ENCODE data around the gene NFIB. TPM values are rescaled to one million over a fixed set of nuclear protein-coding genes. Genes with fewer than 3 reads are reported as not detected.

NFIB gene
- total RNA-seq, 2 donors from 2014 or later, result 74.4 to 80.1 TPM

GRCh38 chr9:14322211-14323082 lies 8.5 kb upstream of the NFIB start:
- H3K36me3 ChIP-seq, result no peaks in the 10 kb centered on the region
- peak; percentile 91 for DNase-seq (ENCODE audit: low spot score)
- peak overlapping the region; percentile 60 to 80 for H3K4me3 ChIP-seq
- H3K4me1 ChIP-seq, result peaks cover 0 to 64% of the 10 kb centered on the region in 2 donors
- H3K27ac ChIP-seq, result peak overlapping the region; percentile 97 to 100
- no peaks in the 10 kb centered on the region for H3K27me3 ChIP-seq
- TF ChIP-seq, protein P1, sequence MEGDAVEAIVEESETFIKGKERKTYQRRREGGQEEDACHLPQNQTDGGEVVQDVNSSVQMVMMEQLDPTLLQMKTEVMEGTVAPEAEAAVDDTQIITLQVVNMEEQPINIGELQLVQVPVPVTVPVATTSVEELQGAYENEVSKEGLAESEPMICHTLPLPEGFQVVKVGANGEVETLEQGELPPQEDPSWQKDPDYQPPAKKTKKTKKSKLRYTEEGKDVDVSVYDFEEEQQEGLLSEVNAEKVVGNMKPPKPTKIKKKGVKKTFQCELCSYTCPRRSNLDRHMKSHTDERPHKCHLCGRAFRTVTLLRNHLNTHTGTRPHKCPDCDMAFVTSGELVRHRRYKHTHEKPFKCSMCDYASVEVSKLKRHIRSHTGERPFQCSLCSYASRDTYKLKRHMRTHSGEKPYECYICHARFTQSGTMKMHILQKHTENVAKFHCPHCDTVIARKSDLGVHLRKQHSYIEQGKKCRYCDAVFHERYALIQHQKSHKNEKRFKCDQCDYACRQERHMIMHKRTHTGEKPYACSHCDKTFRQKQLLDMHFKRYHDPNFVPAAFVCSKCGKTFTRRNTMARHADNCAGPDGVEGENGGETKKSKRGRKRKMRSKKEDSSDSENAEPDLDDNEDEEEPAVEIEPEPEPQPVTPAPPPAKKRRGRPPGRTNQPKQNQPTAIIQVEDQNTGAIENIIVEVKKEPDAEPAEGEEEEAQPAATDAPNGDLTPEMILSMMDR (IDR thresholded peaks at IDR 0.05), result peak in 1 of 2 donors; percentile 68
- H3K9me3 ChIP-seq, result no peaks in the 10 kb centered on the region

DNA sequence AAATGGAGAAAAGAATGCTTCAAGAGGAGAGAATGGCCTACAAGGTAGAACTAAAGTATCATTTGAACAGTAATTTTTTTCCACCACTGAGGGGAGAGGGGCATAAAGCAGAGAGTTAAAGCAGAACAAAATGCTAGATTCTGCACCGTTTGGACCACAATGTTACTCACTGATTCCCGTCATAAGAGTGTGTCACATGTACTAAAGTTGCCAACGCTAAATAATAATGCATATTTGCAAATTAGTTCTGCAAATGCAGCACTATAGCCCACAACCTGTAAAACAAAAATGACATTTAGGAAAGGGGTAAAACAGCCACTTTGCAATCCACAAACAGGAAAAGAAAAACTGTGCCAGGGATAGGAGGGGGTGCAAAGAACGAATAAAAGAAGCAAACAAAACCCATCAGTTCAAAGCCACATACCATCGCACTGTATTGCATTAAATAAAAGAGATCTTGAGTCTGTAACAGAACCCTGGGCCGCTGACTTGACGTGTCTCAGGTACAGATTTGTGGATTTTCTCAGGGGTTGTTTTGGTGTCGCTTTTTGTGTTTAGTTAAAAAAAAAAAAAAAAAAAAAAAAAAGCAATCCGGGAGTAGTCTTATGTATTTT lies 7.7 kb upstream of the NFIB start:
- Histone ChIP-seq H3K9me3 (no peaks in the 10 kb centered on the region), H3K4me3 (peak overlapping the region; percentile 60 to 80), H3K4me1 (peaks cover 0 to 64% of the 10 kb centered on the region in 2 donors), H3K27me3 (no peaks in the 10 kb centered on the region), H3K27ac (peak overlapping the region; percentile 97 to 100), H3K36me3 (no peaks in the 10 kb centered on the region)
- TF ChIP-seq, protein P1 (IDR thresholded peaks at IDR 0.05), result no peak
- DNase-seq (ENCODE audit: low spot score), result no peak

- H3K27ac ChIP-seq, result peak overlapping the region; percentile 97 to 100
- H3K36me3 ChIP-seq, result no peaks in the 10 kb centered on the region
- no peak for DNase-seq (ENCODE audit: low spot score)
- H3K9me3 ChIP-seq, result no peaks in the 10 kb centered on the region
- peak overlapping the region; percentile 60 to 80 for H3K4me3 ChIP-seq
- TF ChIP-seq, protein P1 (IDR thresholded peaks at IDR 0.05), result no peak
- no peaks in the 10 kb centered on the region for H3K27me3 ChIP-seq
- H3K4me1 ChIP-seq, result peaks cover 0 to 62% of the 10 kb centered on the region in 2 donors
These were observed 6.6 kb upstream of the NFIB start for GRCh38 chr9:14320271-14321181.

DNA sequence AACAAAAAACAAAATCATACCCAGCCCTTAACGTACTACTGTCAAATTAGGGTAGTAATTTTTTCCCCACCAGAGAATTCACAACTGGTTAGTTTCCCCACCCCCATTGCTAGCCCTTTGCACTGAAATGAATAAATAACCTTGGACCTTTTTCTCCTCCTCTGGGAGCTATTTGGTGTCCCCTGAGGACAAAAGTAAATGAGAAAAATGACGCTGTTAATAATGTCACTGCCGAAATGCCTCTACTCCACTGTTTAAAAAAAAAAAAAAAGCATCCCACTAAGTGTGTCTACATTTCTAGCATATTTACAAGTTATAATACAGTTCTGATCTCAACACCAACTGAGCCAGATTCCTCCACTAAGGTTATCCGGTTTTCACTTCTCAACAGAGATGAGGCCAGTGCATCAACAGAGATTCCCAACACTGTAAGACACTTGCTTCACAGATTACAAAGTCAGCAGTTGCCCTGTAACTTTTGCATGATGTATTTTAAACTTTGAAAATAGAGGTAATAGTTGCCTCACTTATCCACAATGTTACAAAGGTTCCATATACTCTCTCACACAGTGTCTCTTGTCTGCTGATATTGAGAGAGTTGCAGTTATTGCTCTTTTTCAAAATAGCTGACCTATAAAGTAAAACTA lies 5.1 kb upstream of the NFIB start:
- Histone ChIP-seq H3K36me3 (no peaks in the 10 kb centered on the region), H3K4me1 (peaks cover 0 to 62% of the 10 kb centered on the region in 2 donors), H3K27ac (peak overlapping the region; percentile 97 to 100), H3K9me3 (no peaks in the 10 kb centered on the region), H3K4me3 (peak overlapping the region in 1 of 2 donors; percentile 12), H3K27me3 (no peaks in the 10 kb centered on the region)
- DNase-seq (ENCODE audit: low spot score), result no peak
- TF ChIP-seq, protein P1 (IDR thresholded peaks at IDR 0.05), result no peak

DNA sequence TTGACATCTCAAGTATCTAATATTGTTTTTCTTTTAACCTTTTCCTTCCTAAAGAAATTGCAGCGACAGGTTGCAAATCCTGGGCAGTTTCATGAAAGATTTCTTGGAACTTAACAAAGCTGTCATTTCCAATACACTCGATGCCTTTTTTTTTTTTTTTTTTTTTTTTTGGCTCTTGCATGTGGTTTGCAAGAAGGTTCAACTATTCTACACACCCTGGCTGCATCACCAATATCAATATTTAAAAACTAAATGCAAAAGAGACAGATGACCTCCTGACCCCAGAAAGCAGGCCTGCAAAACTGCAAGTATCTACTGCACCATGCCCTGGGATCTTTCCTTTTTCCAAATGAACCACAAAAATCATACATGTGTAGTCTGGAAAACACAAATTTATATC lies 4.4 kb upstream of the NFIB start:
- peak overlapping the region; percentile 77 to 85 for H3K4me3 ChIP-seq
- H3K9me3 ChIP-seq, result no peaks in the 10 kb centered on the region
- H3K27ac ChIP-seq, result peak overlapping the region; percentile 97 to 100
- TF ChIP-seq, protein P1 (IDR thresholded peaks at IDR 0.05), result no peak
- H3K27me3 ChIP-seq, result no peaks in the 10 kb centered on the region
- H3K36me3 ChIP-seq, result no peaks in the 10 kb centered on the region
- H3K4me1 ChIP-seq, result peaks cover 0 to 56% of the 10 kb centered on the region in 2 donors
- no peak for DNase-seq (ENCODE audit: low spot score)
